ENCODE data around the gene MTR.

MTR gene

GRCh38 chr1:236767276-236767675 lies 27.8 kb upstream of the MTR start:
- no peak overlapping the region for H3K4me3 ChIP-seq (ENCODE audit: control insufficient read depth, low read depth, low read length)
- DNase-seq (ENCODE audit: low read depth), result no peak
- TF ChIP-seq CTCF (IDR thresholded peaks at IDR 0.05; ENCODE audit: control insufficient read depth, insufficient read depth, low read depth, low read length, missing control alignments), result no peak

- no peak for TF ChIP-seq CTCF (IDR thresholded peaks at IDR 0.05; ENCODE audit: control insufficient read depth, insufficient read depth, low read depth, low read length, missing control alignments)
- DNase-seq (ENCODE audit: low read depth), result no peak
- no peak overlapping the region for H3K4me3 ChIP-seq (ENCODE audit: control insufficient read depth, low read depth, low read length)
Observed at GRCh38 chr1:236768601-236769000, 26.5 kb upstream of the MTR start.

- no peak for TF ChIP-seq CTCF (IDR thresholded peaks at IDR 0.05; ENCODE audit: control insufficient read depth, insufficient read depth, low read depth, low read length, missing control alignments)
Observed at GRCh38 chr1:236773919-236774318, 21.2 kb upstream of the MTR start.

GRCh38 chr1:236774926-236775325 lies 20.2 kb upstream of the MTR start:
- H3K4me3 ChIP-seq (ENCODE audit: control insufficient read depth, low read depth, low read length), result no peak overlapping the region
- TF ChIP-seq CTCF (IDR thresholded peaks at IDR 0.05; ENCODE audit: control insufficient read depth, insufficient read depth, low read depth, low read length, missing control alignments), result peak; percentile 38
- DNase-seq (ENCODE audit: low read depth), result no peak

More at GRCh38 chr1:236773919-236774318, 21.2 kb upstream of the MTR start:
- no peak for DNase-seq (ENCODE audit: low read depth)
- no peak overlapping the region for H3K4me3 ChIP-seq (ENCODE audit: control insufficient read depth, low read depth, low read length)

- H3K4me3 ChIP-seq (ENCODE audit: control insufficient read depth, low read depth, low read length), result no peak overlapping the region
- DNase-seq (ENCODE audit: low read depth), result no peak
- no peak for TF ChIP-seq CTCF (IDR thresholded peaks at IDR 0.05; ENCODE audit: control insufficient read depth, insufficient read depth, low read depth, low read length, missing control alignments)
Observed at GRCh38 chr1:236779312-236779711, 15.8 kb upstream of the MTR start.

- TF ChIP-seq CTCF (IDR thresholded peaks at IDR 0.05; ENCODE audit: control insufficient read depth, insufficient read depth, low read depth, low read length, missing control alignments), result no peak
- no peak overlapping the region for H3K4me3 ChIP-seq (ENCODE audit: control insufficient read depth, low read depth, low read length)
- no peak for DNase-seq (ENCODE audit: low read depth)
Observed at GRCh38 chr1:236785477-236785876, 9.6 kb upstream of the MTR start.

- no peak for DNase-seq (ENCODE audit: low read depth)
- no peak for TF ChIP-seq CTCF (IDR thresholded peaks at IDR 0.05; ENCODE audit: control insufficient read depth, insufficient read depth, low read depth, low read length, missing control alignments)
- H3K4me3 ChIP-seq (ENCODE audit: control insufficient read depth, low read depth, low read length), result no peak overlapping the region
Observed at GRCh38 chr1:236786453-236786852, 8.6 kb upstream of the MTR start.
